Caki2 (cell line): ENCODE data around the gene NR3C1. TPM values are rescaled to one million over a fixed set of nuclear protein-coding genes. Genes with fewer than 3 reads are reported as not detected.

Experiments used
- DNase-seq: peaks from one replicate; pipeline ENCODE4 v3.0.0-alpha.2; 2015; ENCODE audit warnings: low read depth
- in situ Hi-C: cut with HindIII; loops from 2 replicates; pipeline ENCODE4 v1.10.0; 2016; ENCODE audit warnings: low sequenced_read_pairs, low pct_unique_long_range_greater_than_20kb, mixed read lengths
- total RNA-seq: library from RNA; depleted of rRNA; stranded (reverse); fragments of >200 nt; shearing (Covaris generic); gene quantifications from 2 replicates; pipeline ENCODE4 v1.2.3, GENCODE V29; 2014; ENCODE audit warnings: low replicate concordance

Gene NR3C1
- total RNA-seq, 1 experiment from 2014 or later = 13.8 TPM

- DNase-seq = peak; percentile 47
- in situ Hi-C loops = no loop called here
Observed at GRCh38 chr5:143376911-143377813, 26.3 kb downstream of the NR3C1 start.

- no peak for DNase-seq
- in situ Hi-C loops = no loop called here
Observed at GRCh38 chr5:143376195-143376779, 27.2 kb downstream of the NR3C1 start.

- in situ Hi-C loops = no loop called here
- DNase-seq = no peak
Observed at GRCh38 chr5:143374496-143375217, 28.8 kb downstream of the NR3C1 start.

- DNase-seq = no peak
- in situ Hi-C loops = no loop called here
Observed at GRCh38 chr5:143373076-143373475, 30.4 kb downstream of the NR3C1 start.

GRCh38 chr5:143372187-143372829 lies 31.2 kb downstream of the NR3C1 start:
- in situ Hi-C loops = no loop called here
- DNase-seq = no peak

GRCh38 chr5:143370440-143370839 lies 33.0 kb downstream of the NR3C1 start:
- in situ Hi-C loops = no loop called here
- DNase-seq = no peak

GRCh38 chr5:143364061-143364460 lies 39.4 kb downstream of the NR3C1 start:
- in situ Hi-C loops = no loop called here
- DNase-seq = no peak

GRCh38 chr5:143362664-143363227 lies 40.7 kb downstream of the NR3C1 start:
- in situ Hi-C loops = no loop called here
- DNase-seq = no peak

- no peak for DNase-seq
- in situ Hi-C loops = no loop called here
Observed at GRCh38 chr5:143361438-143361837, 42.0 kb downstream of the NR3C1 start.

- DNase-seq = no peak
- in situ Hi-C loops = no loop called here
Observed at GRCh38 chr5:143360755-143361154, 42.7 kb downstream of the NR3C1 start.

- in situ Hi-C loops = no loop called here
- DNase-seq = no peak
Observed at GRCh38 chr5:143359869-143360268, 43.6 kb downstream of the NR3C1 start.

- no peak for DNase-seq
- in situ Hi-C loops = no loop called here
Observed at GRCh38 chr5:143356855-143357583, 46.5 kb downstream of the NR3C1 start.

- peak; percentile 65 for DNase-seq
- in situ Hi-C loops = no loop called here
Observed at GRCh38 chr5:143355710-143356109, 47.8 kb downstream of the NR3C1 start.

GRCh38 chr5:143354025-143354424 lies 49.5 kb downstream of the NR3C1 start:
- no peak for DNase-seq
- in situ Hi-C loops = no loop called here

GRCh38 chr5:143352691-143353090 lies 50.8 kb downstream of the NR3C1 start:
- no peak for DNase-seq

GRCh38 chr5:143350751-143351602 lies 52.5 kb downstream of the NR3C1 start:
- no peak for DNase-seq
- in situ Hi-C loops = no loop called here

More at GRCh38 chr5:143352691-143353090, 50.8 kb downstream of the NR3C1 start:
- in situ Hi-C loops = no loop called here

GRCh38 chr5:143350341-143350740 lies 53.1 kb downstream of the NR3C1 start:
- in situ Hi-C loops = no loop called here
- no peak for DNase-seq
